K562 (cell line): Measurements from ENCODE around the gene UBE2J2. TPM values are rescaled to one million over a fixed set of nuclear protein-coding genes. Genes with fewer than 3 reads are reported as not detected.

Experiments used
- ATAC-seq: fragments of 200-7000 bp; cut with Tn5 transposase; 3 replicates; pipeline ENCODE4 v1.9.1; 2020; ENCODE audit warnings: moderate library complexity
- BruUV-seq: library from RNA; stranded (reverse); fragments of 400-500 nt; replicated peaks from 2 replicates; lab custom pipeline; 2021; lab: Mats Ljungman, UMichigan
- CTCF ChIA-PET: fragments of 300-600 bp; formaldehyde crosslinking; extraction: SDS; loops from one replicate; lab custom pipeline; 2021; ENCODE audit warnings: low intra/inter-chr PET ratio; lab: Yijun Ruan, JAX
- POLR2A ChIA-PET: fragments of 300-600, 350-650 bp; sonication (Branson Sonifier 250); formaldehyde crosslinking; extraction: SDS; loops from one replicate; lab custom pipeline; 2021; ENCODE audit warnings: antibody characterized with exemption, inconsistent platforms; lab: Yijun Ruan, JAX
- DNase-seq, 4 experiments: peaks; one replicate each; pipeline versions ENCODE4 v3.0.0 to v3.0.0-alpha.2; 2011 to 2018; ENCODE audit warnings: low spot score in 3 of 4, mixed read lengths in 3 of 4; ENCODE audit errors: extremely low read depth in 1 of 4
- FAIRE-seq: peaks from 2 replicates; lab custom pipeline; 2011; peaks lifted over from hg19 to GRCh38; lab: Jason Lieb, UNC
- H2AFZ ChIP-seq: 2 replicates; pipeline ENCODE4 v1.6.0; 2011; ENCODE audit warnings: low read depth, low read length, control low read depth, inconsistent platforms
- H3K27ac ChIP-seq: fragments of 200-600 bp; 3 replicates; pipeline ENCODE4 v1.8.0; 2011; ENCODE audit warnings: low read depth, mild to moderate bottlenecking, control low read depth, inconsistent platforms, low read length, moderate library complexity, mixed read lengths; ENCODE audit errors: extremely low read depth
- H3K27me3 ChIP-seq, 2 experiments: fragments of 300-600 bp in 1 of 2; 2 replicates in 1 of 2; 3 replicates in 1 of 2; pipeline versions ENCODE4 v1.6.0 to v1.8.0; 2011; ENCODE audit warnings: inconsistent platforms in 2 of 2, low read length in 2 of 2, mild to moderate bottlenecking in 1 of 2, mixed read lengths in 1 of 2, moderate library complexity in 1 of 2; ENCODE audit not compliant: control insufficient read depth in 2 of 2, insufficient read depth in 2 of 2
- H3K36me3 ChIP-seq: fragments of 300-600 bp; 3 replicates; pipeline ENCODE4 v1.8.0; 2011; ENCODE audit warnings: mild to moderate bottlenecking, low read length, inconsistent platforms; ENCODE audit not compliant: control insufficient read depth, insufficient read depth
- H3K4me1 ChIP-seq, 2 experiments: fragments of 200-600 bp in 1 of 2; replicated peaks in 1 of 2; 2 replicates in 1 of 2; 3 replicates in 1 of 2; pipeline versions ENCODE4 v1.5.1 to v1.8.0; 2011; ENCODE audit warnings: inconsistent platforms in 2 of 2, low read length in 2 of 2, mild to moderate bottlenecking in 1 of 2, mixed read lengths in 1 of 2, moderate library complexity in 1 of 2; ENCODE audit not compliant: control insufficient read depth in 2 of 2, insufficient read depth in 2 of 2
- H3K4me2 ChIP-seq: 2 replicates; pipeline ENCODE4 v1.6.1; 2011; ENCODE audit warnings: low read length, control low read depth, inconsistent platforms, mixed read lengths; ENCODE audit not compliant: insufficient read depth
- H3K4me3 ChIP-seq: fragments of 200-600 bp; sonication (generic), shearing (Covaris generic); 2 replicates; pipeline ENCODE4 v1.5.1; 2016; ENCODE audit warnings: control low read depth, inconsistent platforms
- H3K79me2 ChIP-seq: fragments of 200-600 bp; 3 replicates; pipeline ENCODE4 v1.8.0; 2011; ENCODE audit warnings: low read length, inconsistent platforms; ENCODE audit not compliant: control insufficient read depth, insufficient read depth
- H3K9ac ChIP-seq, 2 experiments: 2 replicates each; pipeline versions ENCODE4 v1.6.0 to v1.6.1; 2011; ENCODE audit warnings: low read depth in 2 of 2, low read length in 2 of 2, control low read depth in 1 of 2, inconsistent platforms in 1 of 2, mild to moderate bottlenecking in 1 of 2, mixed read lengths in 1 of 2; ENCODE audit not compliant: insufficient read depth in 1 of 2
- H3K9me1 ChIP-seq: one replicate; pipeline ENCODE4 v1.6.0; 2011; ENCODE audit warnings: inconsistent platforms, mild to moderate bottlenecking, low read length, moderate library complexity; ENCODE audit not compliant: control insufficient read depth, insufficient read depth
- H3K9me3 ChIP-seq: replicated peaks from 2 replicates; pipeline ENCODE4 v1.5.1; 2011; ENCODE audit warnings: low read depth, low read length, inconsistent platforms; ENCODE audit not compliant: control insufficient read depth, insufficient read depth
- H4K20me1 ChIP-seq: replicated peaks from 2 replicates; pipeline ENCODE4 v1.6.1; 2011; ENCODE audit warnings: low read length, inconsistent platforms, mixed read lengths; ENCODE audit not compliant: control insufficient read depth, insufficient read depth
- ARHGAP35 ChIP-seq: fragments of 450-650 bp; IDR thresholded peaks from 2 replicates; pipeline ENCODE4 v1.6.1; 2018; ENCODE audit not compliant: partially characterized antibody
- CTBP1 ChIP-seq: fragments of 450-650 bp; IDR thresholded peaks from 2 replicates; pipeline ENCODE4 v1.6.1; 2016; ENCODE audit warnings: borderline replicate concordance
- ETV6 ChIP-seq, 3 experiments: fragments of 150-350 bp in 1 of 3; sonication (generic) in 1 of 3; formaldehyde crosslinking in 1 of 3; IDR thresholded peaks; 2 replicates each; pipeline versions ENCODE4 v1.6.1 to v1.8.0; 2014 to 2022; ENCODE audit warnings: borderline replicate concordance in 2 of 3, low read depth in 2 of 3, antibody characterized with exemption in 1 of 3, low read length in 1 of 3, mild to moderate bottlenecking in 1 of 3, missing genetic modification reagents in 1 of 3
- FOXP1 ChIP-seq: sonication (generic); formaldehyde crosslinking; IDR thresholded peaks from 2 replicates; pipeline ENCODE4 v1.8.0; 2022; ENCODE audit warnings: mild to moderate bottlenecking, missing genetic modification reagents
- HCFC1 ChIP-seq: IDR thresholded peaks from 2 replicates; pipeline ENCODE4 v1.6.1; 2012; ENCODE audit warnings: low read depth, low read length, improper control_type of control experiment
- HSF4 ChIP-seq: fragments of 250-450 bp; sonication (Bioruptor Pico); IDR thresholded peaks from 2 replicates; pipeline ENCODE4 v2.1.2; 2022; ENCODE audit warnings: mild to moderate bottlenecking, moderate library complexity, borderline replicate concordance
- MAZ ChIP-seq, 2 experiments: fragments of 450-650 bp in 1 of 2; sonication (generic) in 1 of 2; formaldehyde crosslinking; IDR thresholded peaks in 1 of 2; conservative IDR thresholded peaks in 1 of 2; 2 replicates each; pipeline versions ENCODE4 v1.4.0 to v1.5.0; 2020; ENCODE audit warnings: mild to moderate bottlenecking in 1 of 2, missing genetic modification reagents in 1 of 2
- MIER1 ChIP-seq: fragments of 450-650 bp; IDR thresholded peaks from 2 replicates; pipeline ENCODE4 v1.6.1; 2016; ENCODE audit warnings: antibody characterized with exemption, mild to moderate bottlenecking, low read depth
- RBM39 ChIP-seq: fragments of 200-400 bp; formaldehyde crosslinking; optimal IDR thresholded peaks from 2 replicates; pipeline ENCODE3; 2018; ENCODE audit warnings: low read depth, low read length
- SETDB1 ChIP-seq: IDR thresholded peaks from one replicate; pipeline ENCODE4 v1.6.1; 2012; ENCODE audit warnings: low read length, control low read depth, inconsistent platforms
- SRF ChIP-seq, 2 experiments: fragments of 250-450, 450-650 bp in 1 of 2; sonication (Bioruptor Pico) in 1 of 2; sonication (generic) in 1 of 2; formaldehyde crosslinking; IDR thresholded peaks; 2 replicates each; pipeline versions ENCODE4 v1.5.0 to v1.5.1; 2020 to 2022; ENCODE audit warnings: mild to moderate bottlenecking in 1 of 2, missing genetic modification reagents in 1 of 2
- STAG1 ChIP-seq: sonication (generic); formaldehyde crosslinking; IDR thresholded peaks from 2 replicates; pipeline ENCODE4 v1.5.0; 2020; ENCODE audit warnings: missing genetic modification reagents, borderline replicate concordance
- TEAD4 ChIP-seq, 2 experiments: sonication (generic) in 1 of 2; formaldehyde crosslinking in 1 of 2; IDR thresholded peaks; 2 replicates each; pipeline versions ENCODE4 v1.6.1 to v1.8.0; 2012 to 2022; ENCODE audit warnings: borderline replicate concordance in 1 of 2, inconsistent platforms in 1 of 2, low read length in 1 of 2, mild to moderate bottlenecking in 1 of 2, missing genetic modification reagents in 1 of 2
- TGIF2 ChIP-seq: sonication (generic); formaldehyde crosslinking; IDR thresholded peaks from 2 replicates; pipeline ENCODE4 v1.8.1; 2022; ENCODE audit warnings: mild to moderate bottlenecking, missing genetic modification reagents, moderate library complexity
- ZNF263 ChIP-seq: sonication (generic); formaldehyde crosslinking; IDR thresholded peaks from 2 replicates; pipeline ENCODE4 v1.8.0; 2022; ENCODE audit warnings: mild to moderate bottlenecking, missing genetic modification reagents, borderline replicate concordance
- WGBS: fragments of 100-300 bp; shearing (Covaris generic); methylation state at CpG from one replicate; pipeline ENCODE4 v1.1.6; 2016; ENCODE audit warnings: low coverage, mixed read lengths; ENCODE audit not compliant: insufficient coverage; ENCODE audit errors: missing lambda C conversion rate; 5-methylcytosine and 5-hydroxymethylcytosine counted together
- in situ Hi-C: fragments of 300-500 bp; cut with MboI; formaldehyde crosslinking; loops from 4 replicates; pipeline ENCODE4 v1.15.0; 2018; ENCODE audit warnings: inconsistent platforms, mixed read lengths
- intact Hi-C: fragments of 100-400 bp; cut with micrococcal nuclease; formaldehyde crosslinking; loops from 2 replicates; pipeline ENCODE4 v1.14.2; 2022
- polyA plus RNA-seq, 8 experiments: library from polyadenylated mRNA; depleted of rRNA in 4 of 8; stranded (reverse) in 5 of 8; unstranded in 3 of 8; fragments of >200 nt; fragmentation: Nextera tagmentation in 2 of 8; fragmentation: Illumina TruSeq in 1 of 8; extraction: Ambion mirVana in 2 of 8; extraction: Trizol in 1 of 8; gene quantifications; 2 replicates each; pipeline versions ENCODE4 v1.2.1 to v1.2.3, GENCODE V29; 2011 to 2014; ENCODE audit warnings: inconsistent platforms in 1 of 8, missing spikeins in 1 of 8
- total RNA-seq, 7 experiments: library from RNA; depleted of rRNA in 6 of 7; stranded (reverse); fragments of >200 nt in 6 of 7; fragmentation: Illumina TruSeq in 2 of 7; extraction: Trizol in 2 of 7; gene quantifications; 2 replicates each; pipeline versions ENCODE4 v1.2.1 to v1.2.3, GENCODE V29; 2011 to 2021; ENCODE audit warnings: low replicate concordance in 1 of 7
- TF ChIP-seq, protein P1 (sequence below): sonication (generic); formaldehyde crosslinking; IDR thresholded peaks from 2 replicates; pipeline ENCODE4 v1.8.1; 2023; ENCODE audit warnings: mild to moderate bottlenecking, missing genetic modification reagents
- TF ChIP-seq, protein P2 (sequence below), 3 experiments: IDR thresholded peaks in 2 of 3; conservative IDR thresholded peaks in 1 of 3; 2 replicates each; pipeline ENCODE4 v1.5.1; 2011 to 2012; ENCODE audit warnings: low read length in 3 of 3, mild to moderate bottlenecking in 3 of 3, control low read depth in 2 of 3, improper control_type of control experiment in 1 of 3, inconsistent platforms in 1 of 3, low read depth in 1 of 3, mixed read lengths in 1 of 3, moderate library complexity in 1 of 3; ENCODE audit not compliant: insufficient read depth in 2 of 3

Gene UBE2J2
- total and polyA plus RNA-seq, 9 of the 15 experiments (the other 6 are each of a cell fraction or from before 2014, with no cell fraction given) = 0.93 to 112 (median 75.5) TPM

DNA sequence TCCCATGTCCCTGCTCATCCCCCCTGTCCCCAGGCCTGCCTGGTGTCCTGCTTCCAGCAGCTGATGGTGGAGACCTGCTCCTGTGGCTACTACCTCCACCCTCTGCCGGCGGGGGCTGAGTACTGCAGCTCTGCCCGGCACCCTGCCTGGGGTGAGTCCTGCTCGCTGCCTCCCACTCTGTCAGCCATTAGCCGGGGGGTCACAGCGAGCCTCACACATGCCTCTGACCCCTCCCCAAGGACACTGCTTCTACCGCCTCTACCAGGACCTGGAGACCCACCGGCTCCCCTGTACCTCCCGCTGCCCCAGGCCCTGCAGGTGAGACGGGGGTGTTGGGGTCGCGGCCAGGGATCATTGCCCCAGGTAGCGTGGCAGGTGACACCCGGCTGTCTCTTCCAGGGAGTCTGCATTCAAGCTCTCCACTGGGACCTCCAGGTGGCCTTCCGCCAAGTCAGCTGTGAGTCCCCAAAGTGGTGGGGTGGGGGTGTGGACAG, 16.6 kb upstream of the UBE2J2 start:
- Histone ChIP-seq H3K9ac (peak overlapping the region in 1 of 2 experiments; percentile 82; a peak in 2 of 4 replicates), H3K27me3 (peaks cover 2 to 33% of the 10 kb centered on the region in 2 experiments; a peak in 3 of 5 replicates), H3K27ac (no peak overlapping the region), H4K20me1 (peaks cover 19% of the 10 kb centered on the region; the same call in 1 of the 2 replicates), H3K9me3 (no peaks in the 10 kb centered on the region), H3K4me3 (no peak overlapping the region), H3K4me2 (no peak overlapping the region), H3K79me2 (no peaks in the 10 kb centered on the region), H3K4me1 (peaks cover 5 to 86% of the 10 kb centered on the region in 2 experiments; a peak in 3 of 5 replicates), H3K36me3 (peaks cover 6% of the 10 kb centered on the region; the same call in 1 of the 3 replicates), H3K9me1 (peaks cover 11% of the 10 kb centered on the region), H2AFZ (no peak overlapping the region)
- CTCF ChIA-PET = interaction anchor here (1.5 kb wide), 1 partner anchor 306 kb away, joined by 8 read pairs; no protein-coding TSS in a partner anchor
- in situ Hi-C loops (no loop called here), intact Hi-C loops (loop anchor here (2.0 to 10.0 kb wide), 2 partner anchors 167 to 305 kb away; partner anchors contain the start of gene PERM1)
- BruUV-seq = no TSS peak
- FAIRE-seq = peak; percentile 93
- ATAC-seq = peak; percentile 62
- POLR2A ChIA-PET = interaction anchor here (0.6 to 1.1 kb wide), 4 partner anchors 8 to 313 kb away, joined by 3 to 4 read pairs (median 3); no protein-coding TSS in a partner anchor
- WGBS = 16% methylated on average over 14 of the region's 15 CpGs
- DNase-seq = peak; percentile 79 to 87 (median 84)
- TF ChIP-seq SRF (CRISPR knock-in tag; IDR thresholded peaks at IDR 0.05) (peak in 1 of 2 experiments; percentile 57; a peak in 1 of 4 replicates), FOXP1 (CRISPR knock-in tag) (0 out of 2 replicates have a peak, but pooled peaks have one; percentile 66), STAG1 (CRISPR knock-in tag) (peak; percentile 65; the same call in 1 of the 2 replicates), TGIF2 (CRISPR knock-in tag) (no peak), ZNF263 (CRISPR knock-in tag) (0 out of 2 replicates have a peak, but pooled peaks have one; percentile 20), MIER1 (no peak), RBM39 (no peak), TEAD4 (IDR thresholded peaks at IDR 0.05; ENCODE audit: low read length) (no peak), TEAD4 (CRISPR knock-in tag; IDR thresholded peaks at IDR 0.05; ENCODE audit: borderline replicate concordance) (peak; percentile 77; the same call in 1 of the 2 replicates), ETV6 (IDR thresholded peaks at IDR 0.05; ENCODE audit: borderline replicate concordance in 1 of 2, low read depth in 2 of 2, low read length in 1 of 2) (no peak), ETV6 (CRISPR knock-in tag; IDR thresholded peaks at IDR 0.05; ENCODE audit: borderline replicate concordance) (no peak), SETDB1 (no peak), ARHGAP35 (peak; percentile 12), CTBP1 (peak; percentile 30; the same call in 1 of the 2 replicates), HSF4 (CRISPR knock-in tag) (no peak), MAZ (CRISPR knock-in tag; conservative IDR thresholded peaks at IDR 0.05 in 1 of 2, IDR thresholded peaks at IDR 0.05 in 1 of 2) (peak in 1 of 2 experiments; percentile 52; a peak in 1 of 4 replicates), HCFC1 (0 out of 2 replicates have a peak, but pooled peaks have one; percentile 14)
- TF ChIP-seq, protein P1, sequence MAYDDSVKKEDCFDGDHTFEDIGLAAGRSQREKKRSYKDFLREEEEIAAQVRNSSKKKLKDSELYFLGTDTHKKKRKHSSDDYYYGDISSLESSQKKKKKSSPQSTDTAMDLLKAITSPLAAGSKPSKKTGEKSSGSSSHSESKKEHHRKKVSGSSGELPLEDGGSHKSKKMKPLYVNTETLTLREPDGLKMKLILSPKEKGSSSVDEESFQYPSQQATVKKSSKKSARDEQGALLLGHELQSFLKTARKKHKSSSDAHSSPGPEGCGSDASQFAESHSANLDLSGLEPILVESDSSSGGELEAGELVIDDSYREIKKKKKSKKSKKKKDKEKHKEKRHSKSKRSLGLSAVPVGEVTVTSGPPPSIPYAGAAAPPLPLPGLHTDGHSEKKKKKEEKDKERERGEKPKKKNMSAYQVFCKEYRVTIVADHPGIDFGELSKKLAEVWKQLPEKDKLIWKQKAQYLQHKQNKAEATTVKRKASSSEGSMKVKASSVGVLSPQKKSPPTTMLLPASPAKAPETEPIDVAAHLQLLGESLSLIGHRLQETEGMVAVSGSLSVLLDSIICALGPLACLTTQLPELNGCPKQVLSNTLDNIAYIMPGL (CRISPR knock-in tag) = no peak
- TF ChIP-seq, protein P2, sequence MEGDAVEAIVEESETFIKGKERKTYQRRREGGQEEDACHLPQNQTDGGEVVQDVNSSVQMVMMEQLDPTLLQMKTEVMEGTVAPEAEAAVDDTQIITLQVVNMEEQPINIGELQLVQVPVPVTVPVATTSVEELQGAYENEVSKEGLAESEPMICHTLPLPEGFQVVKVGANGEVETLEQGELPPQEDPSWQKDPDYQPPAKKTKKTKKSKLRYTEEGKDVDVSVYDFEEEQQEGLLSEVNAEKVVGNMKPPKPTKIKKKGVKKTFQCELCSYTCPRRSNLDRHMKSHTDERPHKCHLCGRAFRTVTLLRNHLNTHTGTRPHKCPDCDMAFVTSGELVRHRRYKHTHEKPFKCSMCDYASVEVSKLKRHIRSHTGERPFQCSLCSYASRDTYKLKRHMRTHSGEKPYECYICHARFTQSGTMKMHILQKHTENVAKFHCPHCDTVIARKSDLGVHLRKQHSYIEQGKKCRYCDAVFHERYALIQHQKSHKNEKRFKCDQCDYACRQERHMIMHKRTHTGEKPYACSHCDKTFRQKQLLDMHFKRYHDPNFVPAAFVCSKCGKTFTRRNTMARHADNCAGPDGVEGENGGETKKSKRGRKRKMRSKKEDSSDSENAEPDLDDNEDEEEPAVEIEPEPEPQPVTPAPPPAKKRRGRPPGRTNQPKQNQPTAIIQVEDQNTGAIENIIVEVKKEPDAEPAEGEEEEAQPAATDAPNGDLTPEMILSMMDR (IDR thresholded peaks at IDR 0.05 in 2 of 3, conservative IDR thresholded peaks at IDR 0.05 in 1 of 3; ENCODE audit: insufficient read depth in 2 of 3, low read depth in 1 of 3, low read length in 3 of 3) = peak; percentile 76 to 87 (median 85)
